A172 (cell line): ENCODE measurements around the gene RHBDL1. TPM values are rescaled to one million over a fixed set of nuclear protein-coding genes. Genes with fewer than 3 reads are reported as not detected.

Experiments used
- DNase-seq: peaks from one replicate; pipeline ENCODE4 v3.0.0-alpha.2; 2015; ENCODE audit warnings: low spot score
- total RNA-seq: library from RNA; depleted of rRNA; stranded (reverse); fragments of >200 nt; shearing (Covaris generic); gene quantifications from 2 replicates; pipeline ENCODE4 v1.2.3, GENCODE V29; 2014; rRNA removed

RHBDL1 gene
- 2.2 and 2.8 TPM in 2 replicates for total RNA-seq

DNA sequence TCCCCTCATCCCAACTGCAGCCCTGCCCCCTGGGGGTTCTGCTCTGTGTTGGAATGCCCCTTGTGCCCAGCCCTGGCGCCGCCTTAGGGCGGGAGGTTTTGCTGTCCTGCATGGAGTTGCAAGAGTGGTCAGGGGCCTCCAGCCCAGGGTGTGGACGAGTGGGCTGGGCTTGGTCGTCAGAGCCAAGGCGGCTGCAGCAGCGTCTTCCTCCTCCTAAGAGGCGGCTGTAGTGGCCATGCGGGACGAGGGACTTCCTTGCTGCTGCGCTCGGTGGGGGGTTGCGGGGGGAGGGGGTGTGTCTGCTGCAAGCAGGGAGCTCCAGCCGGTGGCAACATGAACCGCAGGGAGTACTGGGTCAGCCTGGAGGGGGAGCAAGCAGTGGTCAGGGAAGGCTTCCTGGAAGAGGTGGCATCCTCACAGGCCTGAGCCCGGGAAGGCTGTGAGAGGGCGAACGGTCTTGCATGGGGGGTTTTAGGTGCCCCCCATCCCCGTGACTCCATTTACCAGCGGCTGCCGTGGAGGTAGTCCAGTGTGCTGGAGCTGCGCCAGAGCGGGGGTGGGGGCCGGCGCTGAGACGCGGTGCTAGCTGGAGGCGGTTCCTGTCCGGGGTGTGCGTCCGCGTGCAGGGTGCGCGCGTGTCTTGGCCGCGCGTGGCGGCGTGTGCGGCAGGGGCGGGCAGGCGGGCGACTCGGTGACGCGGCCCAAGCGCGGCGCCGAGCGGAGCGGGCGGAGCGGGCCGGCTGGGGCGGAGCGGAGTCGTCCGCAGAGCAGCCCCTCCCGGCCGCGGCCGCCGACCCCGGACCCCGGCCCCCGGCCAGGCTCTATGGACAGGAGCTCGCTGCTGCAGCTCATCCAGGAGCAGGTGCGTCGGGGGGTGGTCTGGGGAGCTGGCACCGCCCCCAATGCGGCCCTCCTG lies at the start of gene RHBDL1:
TSS of gene RHBDL1 (plus strand) at position 704 of the 916 bp plus-strand sequence. CDS start at position 824, 120 bp downstream.
- DNase-seq, result no peak

GRCh38 chr16:625977-626765 lies 49.3 kb upstream of the RHBDL1 start:
- DNase-seq, result no peak

- DNase-seq, result peak; percentile 99
Measured at GRCh38 chr16:626787-627453, 48.6 kb upstream of the RHBDL1 start.

- peak; percentile 83 for DNase-seq
Measured at GRCh38 chr16:627454-628239, 47.8 kb upstream of the RHBDL1 start.

- no peak for DNase-seq
Measured at GRCh38 chr16:628321-629061, 47.0 kb upstream of the RHBDL1 start.

DNA sequence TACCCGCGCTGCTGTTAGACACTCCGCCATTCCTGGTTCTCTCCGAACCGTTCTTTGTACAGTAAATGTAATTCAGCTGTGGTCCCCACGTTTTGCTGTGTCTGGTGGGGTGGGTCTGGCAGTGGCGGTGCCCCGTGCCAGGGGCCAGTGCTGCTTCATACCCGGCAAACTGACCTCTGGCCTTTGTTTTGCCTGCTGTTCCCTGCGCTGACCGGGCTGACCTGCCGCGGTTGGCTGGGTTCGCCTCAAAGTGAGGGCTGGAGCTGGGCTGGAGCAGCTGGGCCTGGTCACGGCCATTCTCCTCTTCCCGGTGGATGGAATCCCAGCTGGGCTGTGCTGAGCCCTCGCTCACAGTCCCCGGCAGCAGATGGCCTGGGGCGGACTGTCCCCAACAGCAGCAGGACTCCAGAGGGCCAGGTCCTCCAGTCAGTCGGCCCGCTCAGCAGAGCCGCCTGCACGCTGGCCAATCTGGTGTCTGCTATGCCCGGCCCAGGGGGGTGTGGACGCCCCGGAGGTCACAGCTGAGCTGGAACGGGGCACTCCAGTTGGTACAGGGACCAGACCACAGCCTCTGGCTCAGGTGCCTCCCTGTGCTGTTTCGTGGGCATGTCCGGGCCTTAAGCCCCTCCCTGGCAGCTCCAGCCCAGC lies 46.2 kb upstream of the RHBDL1 start:
- no peak for DNase-seq

GRCh38 chr16:629833-630248 lies 45.6 kb upstream of the RHBDL1 start:
- no peak for DNase-seq

DNA sequence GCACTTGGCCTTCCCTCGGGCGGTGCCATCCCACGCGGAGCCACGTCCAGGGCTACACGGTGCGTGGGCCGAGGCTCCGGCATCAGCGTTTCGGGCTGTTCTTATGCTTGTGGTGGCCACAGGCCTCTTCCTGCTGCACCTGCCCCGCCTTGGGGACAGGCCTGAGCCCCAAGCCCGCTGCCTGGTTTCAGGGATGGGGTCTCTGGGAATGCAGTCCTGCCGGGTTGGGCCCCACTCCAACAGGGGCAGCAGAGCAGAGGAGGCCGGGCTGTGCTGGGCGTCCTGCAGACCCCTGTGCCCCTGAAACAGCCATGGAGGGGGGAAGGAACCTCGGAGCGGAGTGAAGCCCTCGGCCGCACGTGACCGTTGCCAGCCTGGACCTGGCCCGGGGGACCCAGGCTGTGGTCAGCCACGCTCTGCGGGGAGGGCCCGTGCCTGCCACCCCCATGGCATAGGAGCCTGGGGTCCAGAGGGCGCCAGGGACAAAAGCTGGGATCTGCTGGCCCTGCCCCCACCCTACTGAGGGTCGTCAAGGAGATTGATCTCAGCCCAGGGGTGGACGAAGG lies 45.1 kb upstream of the RHBDL1 start:
- no peak for DNase-seq

DNA sequence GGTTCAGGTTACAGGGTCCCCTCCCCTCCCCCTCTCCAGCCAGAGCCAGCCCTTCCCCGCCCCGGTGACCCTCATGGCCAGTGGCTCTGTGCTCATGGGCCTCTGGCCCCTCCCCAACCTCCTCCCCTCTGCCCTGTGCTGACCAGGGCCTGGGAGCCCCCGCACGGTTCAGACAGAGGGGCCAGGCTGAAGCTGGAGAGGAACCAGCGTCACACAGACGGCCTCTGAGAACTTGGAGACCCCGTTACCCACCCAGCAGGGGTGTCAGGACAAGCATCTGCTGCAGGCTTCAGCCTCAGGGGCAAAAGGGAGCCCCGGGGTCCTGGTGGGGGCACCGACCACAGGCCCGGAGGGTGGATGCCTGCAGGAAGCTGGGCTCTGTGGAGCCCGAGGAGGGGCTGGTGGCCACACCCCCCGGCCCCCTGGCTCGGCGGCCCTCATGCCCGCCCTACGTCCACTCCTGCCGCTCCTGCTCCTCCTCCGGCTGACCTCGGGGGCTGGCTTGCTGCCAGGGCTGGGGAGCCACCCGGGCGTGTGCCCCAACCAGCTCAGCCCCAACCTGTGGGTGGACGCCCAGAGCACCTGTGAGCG lies 44.6 kb upstream of the RHBDL1 start, which contains the start of gene WFIKKN1:
TSS of gene WFIKKN1 (plus strand) at position 171 of the 591 bp plus-strand sequence. CDS start at position 440, 269 bp downstream.
- no peak for DNase-seq

- no peak for DNase-seq
Measured at GRCh38 chr16:631808-632358, 43.6 kb upstream of the RHBDL1 start.

GRCh38 chr16:632486-633335 lies 42.8 kb upstream of the RHBDL1 start:
- no peak for DNase-seq

GRCh38 chr16:633336-634050 lies 42.0 kb upstream of the RHBDL1 start:
- DNase-seq, result no peak

- no peak for DNase-seq
Measured at GRCh38 chr16:634051-634670, 41.3 kb upstream of the RHBDL1 start.

GRCh38 chr16:634996-635395 lies 40.5 kb upstream of the RHBDL1 start:
- DNase-seq, result no peak

DNA sequence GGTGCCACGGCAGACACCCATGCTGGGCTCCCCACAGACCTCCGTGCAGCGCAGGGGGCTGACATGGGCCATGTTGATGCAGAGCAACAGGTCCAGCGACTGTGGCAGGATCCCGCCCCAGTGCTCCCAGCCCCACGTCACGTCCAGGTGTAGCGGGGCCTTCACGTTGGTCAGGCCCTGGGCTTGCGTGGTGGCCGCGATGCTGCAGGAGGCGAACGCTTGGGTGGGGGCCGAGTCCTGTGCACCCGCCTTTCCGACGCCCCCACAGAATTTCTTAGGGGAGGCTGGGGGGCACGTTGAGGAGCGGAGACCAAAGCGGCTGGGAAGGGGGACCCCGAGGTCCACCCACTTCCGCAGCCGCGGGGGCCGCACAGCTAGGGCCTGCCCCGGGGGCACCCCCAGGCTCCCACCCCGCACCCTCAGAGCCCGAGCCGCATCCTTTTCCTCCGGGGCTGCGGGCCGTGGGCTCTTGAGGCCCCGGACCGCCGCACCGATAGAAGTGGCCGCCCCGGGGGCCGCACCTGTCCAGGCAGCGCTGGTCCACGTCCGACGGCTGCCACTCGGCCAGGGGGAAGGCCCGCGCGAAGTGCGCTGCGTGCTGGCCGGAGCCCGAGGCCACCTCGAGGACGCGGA lies 39.8 kb upstream of the RHBDL1 start:
- DNase-seq, result no peak
